ENCODE data around the gene RPS14.

GRCh38 chr5:150428978-150429377, 20.6 kb downstream of the RPS14 start:
- TF ChIP-seq CTCF (IDR thresholded peaks at IDR 0.05), result no peak
- no peak for TF ChIP-seq POLR2A (IDR thresholded peaks at IDR 0.05)

Data from esophagus squamous epithelium (tissue), 4 donors.